Pancreas (tissue), 10 donors: ENCODE data around the gene RIMBP2. TPM values are rescaled to one million over a fixed set of nuclear protein-coding genes. Genes with fewer than 3 reads are reported as not detected.
"Not testable (repeated sequence)": the region's sequence is repeated elsewhere in the genome, so short reads cannot be mapped to it uniquely, and the experiment has no call there.

Source experiments
- ATAC-seq, 4 donors: fragments of 200-7000 bp; cut with Tn5 transposase; one replicate each; pipeline versions ENCODE4 v1.8.0 to v1.9.1; 2020; ENCODE audit warnings: mild to moderate bottlenecking in 4 of 4, moderate library complexity in 4 of 4
- DNase-seq, 6 donors: peaks; one replicate each; pipeline ENCODE4 v3.0.0-alpha.2; 2020
- FAIRE-seq: peaks from 2 replicates; lab custom pipeline; 2012; peaks lifted over from hg19 to GRCh38; lab: Jason Lieb, UNC
- H3K27ac ChIP-seq, 4 donors: fragments of 200-600 bp; sonication (generic); 1 replicate in 3 of 4; 2 replicates in 1 of 4; pipeline versions ENCODE4 v1.5.0 to v1.8.0; 2020
- H3K27me3 ChIP-seq, 4 donors: fragments of 200-600 bp; one replicate each; pipeline ENCODE4 v1.8.0; 2021
- H3K36me3 ChIP-seq, 3 donors: fragments of 200-600 bp; sonication (generic) in 1 of 3; one replicate each; pipeline versions ENCODE4 v1.5.0 to v1.8.0; 2020 to 2021
- H3K4me1 ChIP-seq, 3 donors: fragments of 200-600 bp; one replicate each; pipeline ENCODE4 v1.8.0; 2021
- H3K4me3 ChIP-seq, 4 donors: fragments of 200-600 bp; sonication (generic) in 2 of 4; one replicate each; pipeline versions ENCODE4 v1.5.0 to v1.8.0; 2020 to 2021
- H3K9me3 ChIP-seq, 4 donors: fragments of 200-600 bp; one replicate each; pipeline ENCODE4 v1.8.0; 2021
- WGBS, 2 donors: extraction: QIAGEN DNeasy Blood & Tissue Kit; methylation state at CpG; one replicate each; pipeline ENCODE4 v1.1.7; 2013; 5-methylcytosine and 5-hydroxymethylcytosine counted together
- intact Hi-C, 3 donors: fragments of 100-400 bp; cut with DNase I; formaldehyde crosslinking; loops; one replicate each; pipeline versions ENCODE4 v1.11.1 to v1.14.2; 2022
- polyA plus RNA-seq, 2 donors: library from polyadenylated mRNA; stranded (reverse); fragments of 200-250 nt; gene quantifications; one replicate each; pipeline ENCODE4 v1.2.3, GENCODE V29; 2013
- total RNA-seq, 6 donors: library from RNA; stranded (reverse); fragmentation: NEBNext Ultra II Directional in 4 of 6; extraction: Animal tissue kit (Norgen Biotek cat#: 25700) in 4 of 6; gene quantifications; one replicate each; pipeline versions ENCODE4 v1.2.1 to v1.2.4, GENCODE V29; 2021 to 2023
- TF ChIP-seq, protein P1 (sequence below), 4 donors: fragments of 200-600 bp; sonication (generic) in 3 of 4; IDR thresholded peaks; one replicate each; pipeline versions ENCODE4 v1.5.0 to v1.8.0; 2021; ENCODE audit warnings: antibody characterized with exemption in 4 of 4
- donor health status: healthy with polysubstance abuse.
- donor health status: DM: no; HTN: no; CAD: no; lungs with moderate emphysema.
- donor health status: DM: no; HTN: no; CAD: no.
- donor health status: control.
- donor health status: control.
- donor health status: Bipolar disorder and iron deficiency.
- donor health status: DM: yes; HTN: yes; CAD: no.
- donor health status: DM: no; HTN: no; CAD: no.
- donor health status: DM: no; HTN: no; CAD: no.
- donor health status: DM: yes; HTN: yes; CAD: no.

Gene RIMBP2
- total and polyA plus RNA-seq, 8 donors: 1.6 to 14.9 (median 3.9) TPM

DNA sequence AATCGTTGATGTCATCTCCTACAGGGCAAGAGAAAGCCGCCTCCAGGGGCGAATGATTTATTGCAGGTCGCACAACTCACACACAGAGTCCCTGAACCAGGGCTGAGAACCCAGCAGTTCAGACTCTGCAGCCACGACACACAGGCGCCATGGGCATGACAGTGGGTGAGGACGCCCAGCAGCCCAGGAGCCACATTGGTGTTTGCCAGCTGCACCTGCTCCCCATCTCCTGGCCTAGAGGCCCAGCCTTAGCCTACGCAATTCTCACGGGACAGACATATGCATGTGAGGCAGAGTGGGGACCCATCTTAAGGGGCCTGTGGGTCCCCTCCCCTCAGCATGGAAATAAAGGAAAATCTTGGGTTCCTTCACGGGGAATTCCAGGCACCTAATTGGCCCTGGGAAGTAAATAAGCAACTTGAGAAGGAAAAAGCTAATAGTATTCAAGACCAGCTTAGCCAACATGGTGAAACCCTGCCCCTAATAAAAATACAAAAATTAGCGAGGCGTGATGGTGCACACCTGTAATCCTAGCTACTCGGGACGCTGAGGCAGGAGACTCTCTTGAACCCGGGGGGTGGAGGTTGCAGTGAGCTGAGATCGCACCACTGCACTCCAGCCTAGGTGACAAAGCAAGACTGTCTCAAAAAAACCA is 69.3 kb downstream of the RIMBP2 start:
- H3K9me3 ChIP-seq: no peaks in the 10 kb centered on the region
- H3K4me1 ChIP-seq: no peaks in the 10 kb centered on the region
- intact Hi-C loops: no loop called here
- WGBS, 2 donors: 62 to 70% methylated on average over 16 of the region's 16 CpGs
- H3K27me3 ChIP-seq: no peaks in the 10 kb centered on the region
- no peak overlapping the region for H3K27ac ChIP-seq
- TF ChIP-seq, protein P1, sequence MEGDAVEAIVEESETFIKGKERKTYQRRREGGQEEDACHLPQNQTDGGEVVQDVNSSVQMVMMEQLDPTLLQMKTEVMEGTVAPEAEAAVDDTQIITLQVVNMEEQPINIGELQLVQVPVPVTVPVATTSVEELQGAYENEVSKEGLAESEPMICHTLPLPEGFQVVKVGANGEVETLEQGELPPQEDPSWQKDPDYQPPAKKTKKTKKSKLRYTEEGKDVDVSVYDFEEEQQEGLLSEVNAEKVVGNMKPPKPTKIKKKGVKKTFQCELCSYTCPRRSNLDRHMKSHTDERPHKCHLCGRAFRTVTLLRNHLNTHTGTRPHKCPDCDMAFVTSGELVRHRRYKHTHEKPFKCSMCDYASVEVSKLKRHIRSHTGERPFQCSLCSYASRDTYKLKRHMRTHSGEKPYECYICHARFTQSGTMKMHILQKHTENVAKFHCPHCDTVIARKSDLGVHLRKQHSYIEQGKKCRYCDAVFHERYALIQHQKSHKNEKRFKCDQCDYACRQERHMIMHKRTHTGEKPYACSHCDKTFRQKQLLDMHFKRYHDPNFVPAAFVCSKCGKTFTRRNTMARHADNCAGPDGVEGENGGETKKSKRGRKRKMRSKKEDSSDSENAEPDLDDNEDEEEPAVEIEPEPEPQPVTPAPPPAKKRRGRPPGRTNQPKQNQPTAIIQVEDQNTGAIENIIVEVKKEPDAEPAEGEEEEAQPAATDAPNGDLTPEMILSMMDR (IDR thresholded peaks at IDR 0.05): no peak
- no peaks in the 10 kb centered on the region for H3K36me3 ChIP-seq
- ATAC-seq (no peak), FAIRE-seq (no peak), DNase-seq (no peak)
- H3K4me3 ChIP-seq: no peak overlapping the region

DNA sequence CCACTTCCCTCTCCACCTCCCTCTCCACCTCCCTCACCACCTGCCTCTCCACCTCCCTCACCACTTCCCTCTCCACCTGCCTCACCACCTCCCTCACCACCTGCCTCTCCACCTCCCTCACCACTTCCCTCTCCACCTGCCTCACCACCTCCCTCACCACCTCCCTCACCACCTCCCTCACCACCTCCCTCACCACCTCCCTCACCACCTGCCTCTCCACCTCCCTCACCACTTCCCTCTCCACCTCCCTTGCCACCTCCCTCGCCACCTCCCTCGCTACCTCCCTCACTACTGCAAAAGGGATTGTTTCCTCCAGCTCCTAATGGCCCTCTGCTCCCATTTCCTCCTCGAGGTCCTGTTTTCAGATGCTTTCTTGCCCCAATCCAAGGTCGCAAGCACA is 69.9 kb downstream of the RIMBP2 start:
- H3K36me3 ChIP-seq, H3K27me3 ChIP-seq, H3K27ac ChIP-seq, H3K9me3 ChIP-seq, ATAC-seq, H3K4me3 ChIP-seq, H3K4me1 ChIP-seq, intact Hi-C loops: not testable (repeated sequence)
- 45 to 58% methylated on average over 4 of the region's 4 CpGs for WGBS, 2 donors
- peak; percentile 94 for FAIRE-seq
- DNase-seq: peak in 1 of 6 donors; percentile 33

DNA sequence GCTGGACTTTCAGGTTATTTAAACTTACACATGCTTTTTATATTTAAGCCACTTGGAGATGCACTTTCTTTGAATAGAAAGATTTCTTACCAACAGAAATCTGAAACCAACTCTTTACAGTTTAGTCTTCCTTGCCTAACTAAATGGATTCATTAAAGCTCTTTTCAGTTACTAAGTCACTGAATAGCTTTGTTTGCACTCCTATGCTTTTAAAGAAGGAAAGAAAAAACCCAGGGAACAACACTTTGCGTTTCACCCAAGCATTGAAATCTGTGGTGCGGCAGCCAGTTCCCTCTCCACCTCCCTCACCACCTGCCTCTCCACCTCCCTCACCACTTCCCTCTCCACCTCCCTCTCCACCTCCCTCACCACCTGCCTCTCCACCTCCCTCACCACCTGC is 70.3 kb downstream of the RIMBP2 start:
- intact Hi-C loops: no loop called here
- DNase-seq: no peak
- H3K4me1 ChIP-seq: no peaks in the 10 kb centered on the region
- no peak for ATAC-seq
- TF ChIP-seq, protein P1 (IDR thresholded peaks at IDR 0.05): no peak
- no peaks in the 10 kb centered on the region for H3K36me3 ChIP-seq
- H3K27ac ChIP-seq: no peak overlapping the region
- H3K4me3 ChIP-seq: no peak overlapping the region
- no peaks in the 10 kb centered on the region for H3K9me3 ChIP-seq
- no peak for FAIRE-seq
- H3K27me3 ChIP-seq: no peaks in the 10 kb centered on the region
- WGBS, 2 donors: 20 to 30% methylated on average over 2 of the region's 2 CpGs

DNA sequence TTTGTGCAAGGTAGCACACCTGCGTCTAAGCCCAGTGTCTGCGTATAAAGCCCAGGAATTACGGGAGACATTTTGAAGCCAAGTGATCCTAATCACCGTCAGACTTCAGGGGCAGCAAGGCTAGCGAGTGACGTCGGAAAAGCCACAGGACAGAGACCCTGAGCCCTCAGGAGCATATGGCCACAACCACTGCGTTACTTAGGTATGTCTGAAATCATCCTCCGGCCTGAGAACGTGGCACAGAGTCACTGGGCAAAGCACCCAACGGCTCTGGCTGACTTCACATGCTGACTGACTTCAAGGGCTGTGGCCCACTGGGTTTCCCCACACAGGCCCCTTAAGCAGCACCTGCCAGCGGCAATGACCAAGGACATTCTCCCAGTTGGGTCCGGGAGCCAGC is 71.5 kb downstream of the RIMBP2 start:
- TF ChIP-seq, protein P1 (IDR thresholded peaks at IDR 0.05): no peak
- H3K4me3 ChIP-seq: no peak overlapping the region
- ATAC-seq: no peak
- whole genome bisulfite sequencing, 2 donors: 73 to 83% methylated on average over 13 of the region's 13 CpGs
- no peak for DNase-seq
- H3K27me3 ChIP-seq: no peaks in the 10 kb centered on the region
- intact Hi-C loops: no loop called here
- no peaks in the 10 kb centered on the region for H3K4me1 ChIP-seq
- H3K9me3 ChIP-seq: no peaks in the 10 kb centered on the region
- no peak overlapping the region for H3K27ac ChIP-seq
- FAIRE-seq: no peak
- no peaks in the 10 kb centered on the region for H3K36me3 ChIP-seq

DNA sequence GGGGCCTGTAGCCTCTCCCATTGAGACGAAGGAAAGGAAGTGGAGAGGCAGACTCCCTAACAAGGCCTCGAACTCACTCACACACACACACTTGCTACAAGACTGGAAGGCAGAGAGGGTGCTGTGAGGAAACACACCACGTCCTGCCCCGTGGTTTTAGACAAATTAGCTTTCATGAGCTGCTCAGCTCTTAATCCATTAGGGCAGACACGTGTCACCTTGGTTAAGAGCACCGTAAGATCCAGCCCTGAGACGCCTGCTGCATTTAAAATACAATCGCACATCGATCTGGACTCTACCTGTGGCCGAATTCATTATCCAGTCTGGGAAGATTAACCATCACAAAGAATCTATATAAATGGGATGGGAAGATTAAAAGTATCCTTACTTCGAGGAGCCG is 72.0 kb downstream of the RIMBP2 start:
- Histone ChIP-seq H3K4me3 (no peak overlapping the region), H3K36me3 (no peaks in the 10 kb centered on the region), H3K4me1 (no peaks in the 10 kb centered on the region), H3K9me3 (no peaks in the 10 kb centered on the region), H3K27ac (no peak overlapping the region), H3K27me3 (no peaks in the 10 kb centered on the region)
- ATAC-seq (no peak), FAIRE-seq (no peak), DNase-seq (no peak)
- 68 to 73% methylated on average over 12 of the region's 12 CpGs for WGBS, 2 donors
- TF ChIP-seq, protein P1 (IDR thresholded peaks at IDR 0.05): no peak
- intact Hi-C loops: no loop called here
